ENCODE data around the gene EHD3. TPM values are rescaled to one million over a fixed set of nuclear protein-coding genes. Genes with fewer than 3 reads are reported as not detected.

EHD3 gene
- total and polyA plus RNA-seq, 2 of the 13 experiments (the other 11 are each of a cell fraction or from before 2014, with no cell fraction given): 0.20 to 0.69 TPM

GRCh38 chr2:31197166-31197565, 36.8 kb upstream of the EHD3 start:
- ATAC-seq (no peak), FAIRE-seq (no peak), DNase-seq (ENCODE audit: low spot score) (no peak)
- Histone ChIP-seq H3K27me3 (ENCODE audit: control insufficient read depth in 1 of 2, insufficient read depth in 2 of 2, low read length in 2 of 2) (peaks cover 0 to 27% of the 10 kb centered on the region in 2 experiments; a peak in 4 of 5 replicates), H4K20me1 (ENCODE audit: insufficient read depth, low read length) (no peaks in the 10 kb centered on the region), H3K4me3 (replicated peaks in 1 of 3; ENCODE audit: insufficient read depth in 1 of 3, low read depth in 2 of 3, low read length in 3 of 3) (no peak overlapping the region), H3K27ac (ENCODE audit: extremely low read length, insufficient read depth, low read length) (no peak overlapping the region), H3K36me3 (replicated peaks in 1 of 2; ENCODE audit: control insufficient read depth in 1 of 2, insufficient read depth in 2 of 2, low read length in 2 of 2) (no peaks in the 10 kb centered on the region; a peak in 1 of 5 replicates), H3K4me1 (ENCODE audit: insufficient read depth, low read length) (no peaks in the 10 kb centered on the region), H3K9me3 (ENCODE audit: low read length) (no peaks in the 10 kb centered on the region), H3K4me2 (ENCODE audit: low read depth, low read length) (no peak overlapping the region), H2AFZ (ENCODE audit: low read length) (no peak overlapping the region), H3K9ac (ENCODE audit: insufficient read depth, low read depth, low read length) (no peak overlapping the region), H3K79me2 (ENCODE audit: insufficient read depth, low read length) (no peaks in the 10 kb centered on the region)
- TF ChIP-seq ZNF737 (CRISPR knock-in tag; IDR thresholded peaks at IDR 0.05; ENCODE audit: borderline replicate concordance): no peak
- TF ChIP-seq STAT6 (CRISPR knock-in tag; IDR thresholded peaks at IDR 0.05; ENCODE audit: borderline replicate concordance): no peak
- no peak for TF ChIP-seq TCF7L2 (IDR thresholded peaks at IDR 0.05; ENCODE audit: low read depth, low read length)
- no peak for TF ChIP-seq BRCA1 (CRISPR knock-in tag; IDR thresholded peaks at IDR 0.05)
- no peak for TF ChIP-seq SRSF1 (optimal IDR thresholded peaks at IDR 0.05; ENCODE audit: low read depth, low read length)
- TF ChIP-seq E2F5 (CRISPR knock-in tag; conservative IDR thresholded peaks at IDR 0.05): no peak
- TF ChIP-seq ZFP41 (CRISPR knock-in tag; IDR thresholded peaks at IDR 0.05; ENCODE audit: borderline replicate concordance): no peak
- no peak for TF ChIP-seq SUZ12 (IDR thresholded peaks at IDR 0.05; ENCODE audit: low read depth, low read length)
- TF ChIP-seq ZNF761 (CRISPR knock-in tag; conservative IDR thresholded peaks at IDR 0.05): no peak
- no peak for TF ChIP-seq PLSCR1 (CRISPR knock-in tag; IDR thresholded peaks at IDR 0.05; ENCODE audit: borderline replicate concordance)
- no peak for TF ChIP-seq ZNF780A (CRISPR knock-in tag; IDR thresholded peaks at IDR 0.05)
- no peak for TF ChIP-seq RFXAP (CRISPR knock-in tag; IDR thresholded peaks at IDR 0.05; ENCODE audit: borderline replicate concordance)
- TF ChIP-seq NCOA2 (CRISPR knock-in tag; IDR thresholded peaks at IDR 0.05): no peak
- no peak for TF ChIP-seq CEBPG (CRISPR knock-in tag; IDR thresholded peaks at IDR 0.05)
- TF ChIP-seq HNF1A (IDR thresholded peaks at IDR 0.05; ENCODE audit: low read depth): no peak
- no peak for TF ChIP-seq HNF1A (CRISPR knock-in tag; IDR thresholded peaks at IDR 0.05; ENCODE audit: borderline replicate concordance)
- no peak for TF ChIP-seq SNAI1 (CRISPR knock-in tag; IDR thresholded peaks at IDR 0.05; ENCODE audit: borderline replicate concordance)
- no peak for TF ChIP-seq ZSCAN22 (CRISPR knock-in tag; IDR thresholded peaks at IDR 0.05)
- intact Hi-C loops (cut with micrococcal nuclease; ENCODE audit: unreplicated experiment) (no loop called here), in situ Hi-C loops (cut with HindIII; ENCODE audit: extremely low pct_ligation_motif_present, low pct_unique_long_range_greater_than_20kb) (no loop called here)
- ChIA-PET POLR2A (no interaction called here), CTCF (ENCODE audit: low intra/inter-chr PET ratio, low total read pairs) (no interaction called here)
- no TSS peak for BruUV-seq (replicated peaks)
- WGBS (ENCODE audit: low lambda C conversion rate): 4% methylated on average over 4 of the region's 4 CpGs

Data from HepG2 (cell line).